ENCODE measurements around the gene SNURF. TPM values are rescaled to one million over a fixed set of nuclear protein-coding genes. Genes with fewer than 3 reads are reported as not detected.

The SNURF gene
- total RNA-seq, 2 experiments from 2014 or later = 6.8 TPM; not detected in 1

DNA sequence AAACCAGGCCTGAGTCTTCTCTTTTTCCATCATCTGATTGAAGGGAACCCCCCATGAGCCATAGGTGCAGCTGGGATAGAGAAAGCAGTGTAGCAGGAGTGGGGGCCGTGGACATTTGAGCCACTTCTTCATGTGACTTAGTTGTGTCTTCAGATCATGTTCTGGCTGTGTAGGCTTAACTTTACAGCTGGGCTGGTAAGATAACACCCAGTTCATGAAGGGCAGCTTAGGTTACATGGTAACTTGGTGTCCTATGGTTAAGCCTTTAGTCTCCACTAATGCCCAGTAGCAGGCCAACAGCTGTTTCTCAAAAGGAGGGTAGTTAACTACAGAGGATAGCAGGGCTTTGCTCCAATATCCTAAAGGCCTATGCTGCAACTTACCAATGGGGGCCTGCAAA, 11.4 kb upstream of the SNURF start:
- H3K4me1 ChIP-seq (ENCODE audit: insufficient read depth, low read length, poor library complexity, severe bottlenecking) = no peaks in the 10 kb centered on the region
- no peaks in the 10 kb centered on the region for H3K79me2 ChIP-seq (ENCODE audit: insufficient read depth, low read depth, low read length)
- H2AFZ ChIP-seq (ENCODE audit: low read length) = no peak overlapping the region
- no peaks in the 10 kb centered on the region for H3K9me2 ChIP-seq (ENCODE audit: insufficient read depth, low read length)
- H3K36me3 ChIP-seq (ENCODE audit: insufficient read depth, low read length) = no peaks in the 10 kb centered on the region
- no peak overlapping the region for H3K27ac ChIP-seq (ENCODE audit: low read depth, low read length, poor library complexity, severe bottlenecking)
- ChIA-PET POLR2A (no interaction called here), CTCF (ENCODE audit: unreplicated experiment) (no interaction called here)
- H3K4me2 ChIP-seq (ENCODE audit: low read length) = no peak overlapping the region
- H3K4me3 ChIP-seq (ENCODE audit: low read depth, low read length, poor library complexity, severe bottlenecking) = no peak overlapping the region
- H4K20me1 ChIP-seq (ENCODE audit: insufficient read depth, low read length) = no peaks in the 10 kb centered on the region
- H3K9me3 ChIP-seq (ENCODE audit: low read length) = no peaks in the 10 kb centered on the region; the same call in 1 of the 2 replicates
- intact Hi-C loops (cut with micrococcal nuclease; ENCODE audit: unreplicated experiment) = no loop called here
- no peak for DNase-seq (ENCODE audit: low spot score)
- no TSS peak for BruUV-seq (replicated peaks)
- TF ChIP-seq, protein P1, sequence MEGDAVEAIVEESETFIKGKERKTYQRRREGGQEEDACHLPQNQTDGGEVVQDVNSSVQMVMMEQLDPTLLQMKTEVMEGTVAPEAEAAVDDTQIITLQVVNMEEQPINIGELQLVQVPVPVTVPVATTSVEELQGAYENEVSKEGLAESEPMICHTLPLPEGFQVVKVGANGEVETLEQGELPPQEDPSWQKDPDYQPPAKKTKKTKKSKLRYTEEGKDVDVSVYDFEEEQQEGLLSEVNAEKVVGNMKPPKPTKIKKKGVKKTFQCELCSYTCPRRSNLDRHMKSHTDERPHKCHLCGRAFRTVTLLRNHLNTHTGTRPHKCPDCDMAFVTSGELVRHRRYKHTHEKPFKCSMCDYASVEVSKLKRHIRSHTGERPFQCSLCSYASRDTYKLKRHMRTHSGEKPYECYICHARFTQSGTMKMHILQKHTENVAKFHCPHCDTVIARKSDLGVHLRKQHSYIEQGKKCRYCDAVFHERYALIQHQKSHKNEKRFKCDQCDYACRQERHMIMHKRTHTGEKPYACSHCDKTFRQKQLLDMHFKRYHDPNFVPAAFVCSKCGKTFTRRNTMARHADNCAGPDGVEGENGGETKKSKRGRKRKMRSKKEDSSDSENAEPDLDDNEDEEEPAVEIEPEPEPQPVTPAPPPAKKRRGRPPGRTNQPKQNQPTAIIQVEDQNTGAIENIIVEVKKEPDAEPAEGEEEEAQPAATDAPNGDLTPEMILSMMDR (conservative IDR thresholded peaks at IDR 0.05; ENCODE audit: low read length) = no peak
- no peak for TF ChIP-seq EZH2phosphoT487 (IDR thresholded peaks at IDR 0.05; ENCODE audit: borderline replicate concordance, low read depth, low read length)

DNA sequence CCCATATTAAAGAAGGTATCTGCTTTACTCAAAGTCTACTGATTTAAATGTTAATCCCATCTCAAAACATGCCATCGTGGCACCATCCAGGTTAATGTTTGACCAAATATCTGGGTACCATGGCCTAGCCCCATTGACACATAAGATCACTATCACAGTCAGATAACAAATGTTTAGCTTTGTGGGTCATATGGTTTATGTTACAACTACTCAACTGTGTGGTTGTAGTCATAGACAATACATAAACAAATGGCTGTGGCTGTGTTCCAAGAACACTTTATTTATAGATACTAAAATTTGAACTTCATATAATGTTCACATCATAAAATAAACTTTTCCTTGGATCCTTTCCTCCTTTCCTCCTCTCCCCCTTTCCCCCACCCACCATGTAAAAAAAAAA, 9.8 kb upstream of the SNURF start:
- no TSS peak for BruUV-seq (replicated peaks)
- no peaks in the 10 kb centered on the region for H3K36me3 ChIP-seq (ENCODE audit: insufficient read depth, low read length)
- intact Hi-C loops (cut with micrococcal nuclease; ENCODE audit: unreplicated experiment) = no loop called here
- H3K79me2 ChIP-seq (ENCODE audit: insufficient read depth, low read depth, low read length) = no peaks in the 10 kb centered on the region
- H3K9me2 ChIP-seq (ENCODE audit: insufficient read depth, low read length) = no peaks in the 10 kb centered on the region
- no peaks in the 10 kb centered on the region for H4K20me1 ChIP-seq (ENCODE audit: insufficient read depth, low read length)
- no peaks in the 10 kb centered on the region for H3K4me1 ChIP-seq (ENCODE audit: insufficient read depth, low read length, poor library complexity, severe bottlenecking)
- DNase-seq (ENCODE audit: low spot score) = no peak
- no peak for TF ChIP-seq EZH2phosphoT487 (IDR thresholded peaks at IDR 0.05; ENCODE audit: borderline replicate concordance, low read depth, low read length)
- TF ChIP-seq, protein P1 (conservative IDR thresholded peaks at IDR 0.05; ENCODE audit: low read length) = no peak
- POLR2A ChIA-PET = no interaction called here
- no peak overlapping the region for H2AFZ ChIP-seq (ENCODE audit: low read length)
- no peak overlapping the region for H3K4me2 ChIP-seq (ENCODE audit: low read length)
- no peak overlapping the region for H3K4me3 ChIP-seq (ENCODE audit: low read depth, low read length, poor library complexity, severe bottlenecking)
- no peak overlapping the region for H3K27ac ChIP-seq (ENCODE audit: low read depth, low read length, poor library complexity, severe bottlenecking)
- no peaks in the 10 kb centered on the region; the same call in 1 of the 2 replicates for H3K9me3 ChIP-seq (ENCODE audit: low read length)
- CTCF ChIA-PET (ENCODE audit: unreplicated experiment) = no interaction called here

DNA sequence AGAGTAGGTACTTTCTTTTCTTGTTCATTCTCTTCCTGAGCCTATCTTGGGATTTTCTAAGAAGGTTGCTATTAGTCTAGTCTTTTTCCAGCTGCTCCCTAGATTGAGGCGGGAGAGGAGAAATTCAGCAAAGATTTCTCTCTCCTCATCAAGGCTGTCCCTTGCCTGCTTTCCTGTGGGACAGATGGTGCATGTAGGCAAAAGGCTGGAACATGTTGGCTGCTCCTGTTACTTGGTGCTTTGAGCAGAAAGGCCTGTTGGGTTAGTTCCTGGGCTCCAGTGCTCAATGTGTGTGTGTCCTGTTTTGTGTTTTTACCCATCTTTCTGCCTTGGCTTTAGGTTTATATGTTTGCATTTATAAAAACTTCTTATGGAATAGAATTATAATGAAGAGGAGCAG, 9.1 kb upstream of the SNURF start:
- intact Hi-C loops (cut with micrococcal nuclease; ENCODE audit: unreplicated experiment) = no loop called here
- Histone ChIP-seq H3K4me1 (ENCODE audit: insufficient read depth, low read length, poor library complexity, severe bottlenecking) (no peaks in the 10 kb centered on the region), H3K4me2 (ENCODE audit: low read length) (no peak overlapping the region), H4K20me1 (ENCODE audit: insufficient read depth, low read length) (no peaks in the 10 kb centered on the region), H3K9me2 (ENCODE audit: insufficient read depth, low read length) (no peaks in the 10 kb centered on the region), H3K9me3 (ENCODE audit: low read length) (no peaks in the 10 kb centered on the region), H3K4me3 (ENCODE audit: low read depth, low read length, poor library complexity, severe bottlenecking) (no peak overlapping the region), H3K36me3 (ENCODE audit: insufficient read depth, low read length) (no peaks in the 10 kb centered on the region), H3K79me2 (ENCODE audit: insufficient read depth, low read depth, low read length) (no peaks in the 10 kb centered on the region), H3K27ac (ENCODE audit: low read depth, low read length, poor library complexity, severe bottlenecking) (no peak overlapping the region), H2AFZ (ENCODE audit: low read length) (no peak overlapping the region)
- BruUV-seq (replicated peaks) = no TSS peak
- no peak for TF ChIP-seq EZH2phosphoT487 (IDR thresholded peaks at IDR 0.05; ENCODE audit: borderline replicate concordance, low read depth, low read length)
- ChIA-PET CTCF (ENCODE audit: unreplicated experiment) (no interaction called here), POLR2A (no interaction called here)
- no peak for DNase-seq (ENCODE audit: low spot score)
